GM18951 (cell line): Measurements from ENCODE around the gene IMMP2L.

Experiments
- POLR2A ChIP-seq: IDR thresholded peaks from 4 replicates; pipeline ENCODE4 v1.6.1; 2011; ENCODE audit warnings: mild to moderate bottlenecking; ENCODE audit not compliant: insufficient read length, insufficient read depth; ENCODE audit errors: extremely low read depth
- in situ Hi-C: fragments of 300-500 bp; cut with MboI; formaldehyde crosslinking; loops from one replicate; pipeline ENCODE4 v1.12.0; 2022; ENCODE audit warnings: low sequenced_read_pairs, mixed read lengths, inconsistent platforms; ENCODE audit not compliant: unreplicated experiment

The IMMP2L gene

DNA sequence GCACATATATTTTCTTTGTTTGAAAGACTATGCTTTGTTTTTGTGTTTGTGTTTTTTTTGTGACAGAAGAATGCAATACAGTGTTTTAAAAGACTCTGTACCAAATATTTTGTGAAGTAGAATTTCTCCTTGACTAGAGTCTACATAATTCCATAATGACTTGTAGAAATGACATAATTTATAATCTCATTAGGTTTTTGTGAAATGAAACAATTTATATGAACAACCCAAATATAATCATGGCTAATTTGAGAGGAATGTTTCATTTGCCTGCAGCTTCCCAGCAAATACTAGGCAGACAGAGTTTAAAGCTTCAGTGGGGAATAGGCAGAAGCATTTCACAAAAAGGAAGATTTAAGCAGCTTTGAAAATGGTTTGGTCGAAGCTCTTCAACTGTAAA lies 686.9 kb downstream of the IMMP2L start:
- TF ChIP-seq POLR2A = no peak
- in situ Hi-C loops = no loop called here

DNA sequence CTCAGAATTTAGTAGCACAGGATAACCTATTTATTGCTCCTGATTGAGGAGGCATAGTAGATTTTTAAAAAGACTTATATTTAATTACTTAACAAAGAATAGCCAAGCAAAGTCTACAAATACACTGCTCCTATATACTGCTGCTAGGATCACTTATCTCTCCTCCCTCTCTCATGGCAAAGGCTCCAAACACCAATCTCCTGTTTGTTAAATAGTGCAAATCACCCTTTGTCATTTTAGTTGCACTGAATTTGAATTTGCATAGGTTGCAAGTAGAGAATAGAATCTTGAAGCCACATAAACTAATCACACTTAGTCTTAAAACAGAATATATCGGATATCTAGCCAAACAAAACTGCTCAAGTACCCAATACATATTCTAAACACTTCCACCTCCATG lies 690.4 kb downstream of the IMMP2L start:
- in situ Hi-C loops = no loop called here
- no peak for TF ChIP-seq POLR2A

DNA sequence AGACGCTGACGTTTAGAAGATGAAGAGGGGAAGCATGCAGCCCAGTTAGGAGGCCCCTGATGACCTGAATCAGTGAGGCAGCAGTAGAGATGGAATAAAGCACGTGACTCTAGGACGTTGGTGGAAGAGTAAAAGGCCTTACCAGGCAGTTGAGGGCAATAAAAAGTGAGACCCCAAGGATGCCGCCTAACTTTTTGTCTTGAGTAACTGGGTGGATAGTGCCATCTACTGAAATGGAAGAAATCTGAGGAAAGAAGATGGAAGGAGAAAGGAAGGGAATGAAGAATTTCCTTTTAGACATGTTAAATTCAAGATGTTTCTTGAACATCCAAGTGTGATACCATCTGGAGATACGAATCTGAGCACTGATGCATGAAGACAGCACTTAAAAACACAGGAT lies 691.4 kb downstream of the IMMP2L start:
- no peak for TF ChIP-seq POLR2A
- in situ Hi-C loops = no loop called here

DNA sequence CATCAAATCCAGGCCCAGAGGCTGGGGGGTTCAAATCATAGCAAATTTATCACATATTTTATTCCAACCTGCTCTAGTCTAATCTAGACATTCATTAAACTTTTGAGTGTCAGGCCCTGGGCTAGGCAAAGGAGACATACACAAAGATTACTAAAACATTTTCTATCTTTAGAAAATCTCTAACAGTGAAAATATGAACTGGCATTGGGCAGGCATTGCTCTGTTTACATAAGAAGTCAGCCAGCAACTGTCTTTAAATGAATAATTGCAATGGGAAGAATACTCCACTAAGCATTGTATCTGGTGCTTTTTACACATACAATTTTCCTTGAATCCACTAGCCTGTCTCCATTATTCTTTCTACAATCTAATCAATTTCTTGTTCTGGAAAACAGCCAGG lies 693.8 kb downstream of the IMMP2L start:
- in situ Hi-C loops = no loop called here
- no peak for TF ChIP-seq POLR2A

DNA sequence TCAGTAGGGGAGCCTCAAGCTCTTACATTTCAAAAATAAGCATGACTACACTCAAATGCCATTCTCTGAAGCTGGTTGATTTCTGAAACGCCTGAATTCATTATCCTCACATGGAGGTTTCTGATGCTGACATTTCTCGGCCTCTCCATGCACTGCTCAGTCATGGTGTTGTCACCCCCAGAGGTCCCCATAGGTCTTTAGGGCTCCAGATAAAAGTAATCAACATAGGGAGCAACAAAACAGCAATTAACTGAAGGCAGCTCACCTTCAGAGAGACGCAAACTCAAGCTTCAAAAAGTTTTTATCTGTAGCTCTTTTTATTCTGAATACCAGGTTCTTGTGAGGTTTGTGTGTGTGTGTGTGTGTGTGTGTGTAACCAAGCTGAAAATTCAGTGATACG lies 694.5 kb downstream of the IMMP2L start:
- in situ Hi-C loops = no loop called here
- no peak for TF ChIP-seq POLR2A

DNA sequence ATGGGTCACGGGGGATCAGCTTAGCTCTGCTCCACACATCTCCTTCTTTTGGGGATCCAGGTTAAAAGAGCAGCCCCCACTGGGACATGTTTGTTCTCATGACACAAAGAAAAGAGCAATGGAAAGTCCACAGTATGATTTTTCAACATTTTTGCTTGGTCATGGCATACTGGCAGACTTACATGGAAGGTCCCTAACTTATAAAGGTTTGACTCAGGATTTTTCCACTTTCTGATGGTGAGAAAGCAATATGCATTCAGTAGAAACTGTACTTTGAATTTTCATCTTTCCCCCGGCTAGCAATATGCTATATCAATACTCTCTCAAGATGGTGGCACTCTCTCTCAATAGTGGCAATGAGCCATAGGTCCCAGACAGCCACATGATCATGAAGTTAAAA lies 699.0 kb downstream of the IMMP2L start:
- no peak for TF ChIP-seq POLR2A
- in situ Hi-C loops = no loop called here

DNA sequence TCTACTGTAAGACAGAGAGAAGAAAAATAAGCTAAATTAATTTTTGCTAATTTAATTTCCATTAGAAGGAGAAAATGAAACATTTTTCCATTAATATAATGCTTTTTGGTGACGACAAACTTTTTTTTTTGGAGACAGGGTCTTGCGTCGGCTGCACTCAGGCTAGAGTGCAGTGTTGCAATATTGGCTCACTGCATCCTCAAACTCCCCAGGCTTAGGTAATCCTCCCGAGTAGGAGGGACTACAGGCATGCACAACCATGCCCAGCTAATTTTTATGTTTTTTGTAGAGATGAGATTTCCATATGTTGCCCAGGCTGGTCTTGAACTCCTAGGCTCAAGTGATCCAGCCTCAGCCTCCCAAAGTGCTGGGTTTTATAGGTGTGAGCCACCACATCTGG lies 701.1 kb downstream of the IMMP2L start:
- in situ Hi-C loops = no loop called here
- no peak for TF ChIP-seq POLR2A

DNA sequence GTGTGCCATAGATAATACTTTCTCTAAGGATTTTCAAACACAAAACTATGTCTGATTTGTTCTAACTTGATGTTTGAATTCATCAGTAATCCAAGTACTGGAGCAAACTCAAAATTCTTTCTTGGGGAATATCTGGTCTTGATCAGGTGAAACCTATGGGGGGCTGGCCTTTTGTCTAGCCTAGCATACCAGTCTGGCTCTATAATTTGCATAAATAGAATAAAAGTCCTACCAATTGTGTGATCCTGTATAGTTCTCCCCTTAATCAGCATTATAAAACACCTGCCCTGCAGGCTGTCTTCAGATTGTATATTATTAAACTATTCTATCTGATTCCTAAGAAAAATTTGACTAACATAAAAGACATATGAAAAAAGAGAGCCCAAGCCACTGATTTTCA lies 705.2 kb downstream of the IMMP2L start:
- TF ChIP-seq POLR2A = no peak
- in situ Hi-C loops = no loop called here

DNA sequence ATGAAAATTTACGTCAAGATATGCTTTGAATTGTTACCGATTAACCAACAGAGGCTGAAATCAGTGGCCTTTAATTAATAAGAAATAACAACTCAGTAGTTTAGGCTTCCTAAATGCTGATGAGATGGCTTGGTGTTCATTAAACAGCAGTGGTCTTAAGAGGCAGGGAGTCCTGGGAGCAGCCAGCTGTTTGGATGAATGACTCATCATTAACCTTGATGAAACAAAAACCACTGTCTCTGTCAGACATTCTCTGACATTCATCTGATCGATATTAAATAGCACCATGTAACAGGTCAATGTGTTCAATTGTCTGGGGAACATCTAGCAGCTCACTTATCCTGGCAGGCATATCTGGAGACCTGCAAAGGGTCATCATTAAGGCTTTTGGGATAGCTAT lies 705.6 kb downstream of the IMMP2L start:
- in situ Hi-C loops = no loop called here

DNA sequence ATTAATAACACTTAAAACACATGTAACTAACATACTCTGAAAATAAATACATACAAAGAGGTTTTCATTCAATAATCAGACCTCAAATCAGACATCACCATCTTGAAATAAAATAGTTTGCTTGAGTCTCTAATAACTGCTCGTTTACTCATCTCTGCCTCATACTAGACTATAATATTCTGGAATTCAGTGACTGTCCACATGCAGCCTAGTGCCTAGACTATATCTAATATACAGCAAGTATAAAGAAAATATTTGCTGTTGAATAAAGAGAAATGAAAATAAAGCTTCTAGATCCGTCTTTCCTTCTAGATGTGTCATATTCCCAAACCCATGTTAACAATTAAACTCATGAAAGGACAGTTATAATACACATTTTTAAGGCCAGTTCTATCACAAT lies 707.6 kb downstream of the IMMP2L start:
- in situ Hi-C loops = no loop called here

More for the DNA sequence above, 705.6 kb downstream of the IMMP2L start:
- no peak for TF ChIP-seq POLR2A

DNA sequence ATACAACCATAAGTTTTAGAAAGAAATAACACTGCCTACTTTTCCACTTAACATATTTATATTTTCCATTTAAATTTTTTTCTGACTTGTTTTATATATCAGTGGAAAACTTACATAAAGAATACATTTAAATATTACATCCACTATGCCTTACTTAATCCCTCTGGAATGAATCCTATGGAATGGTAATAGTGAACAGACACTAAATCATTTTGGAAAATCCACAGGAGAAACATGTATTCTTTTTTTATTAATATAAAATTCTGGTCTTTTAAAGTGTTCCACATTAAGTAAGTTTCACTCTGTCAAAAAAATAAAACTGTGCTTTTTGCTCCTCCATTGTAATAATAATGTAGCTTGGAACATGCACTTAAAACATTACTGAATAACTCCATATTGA lies 708.1 kb downstream of the IMMP2L start:
- no peak for TF ChIP-seq POLR2A
- in situ Hi-C loops = no loop called here

More for the DNA sequence above, 707.6 kb downstream of the IMMP2L start:
- TF ChIP-seq POLR2A = no peak

DNA sequence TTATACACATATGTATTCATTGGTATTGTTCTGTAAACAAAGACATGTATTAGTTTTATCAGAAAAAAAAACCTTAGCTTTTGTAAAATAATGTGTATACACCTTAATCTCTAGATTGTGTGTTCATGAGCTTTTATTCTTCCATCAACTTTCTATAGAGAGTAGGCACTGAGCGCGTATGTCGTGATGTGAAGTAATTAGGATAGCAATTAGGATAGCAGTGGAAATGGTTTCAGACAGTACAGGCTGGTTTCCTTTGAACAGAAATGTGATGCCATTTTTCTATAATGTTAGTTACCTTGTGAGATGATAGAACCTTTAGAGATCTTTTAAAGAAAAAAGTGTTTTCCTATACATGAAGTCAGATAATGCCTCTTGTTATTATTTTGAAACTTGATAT lies 709.0 kb downstream of the IMMP2L start:
- TF ChIP-seq POLR2A = no peak
- in situ Hi-C loops = no loop called here

DNA sequence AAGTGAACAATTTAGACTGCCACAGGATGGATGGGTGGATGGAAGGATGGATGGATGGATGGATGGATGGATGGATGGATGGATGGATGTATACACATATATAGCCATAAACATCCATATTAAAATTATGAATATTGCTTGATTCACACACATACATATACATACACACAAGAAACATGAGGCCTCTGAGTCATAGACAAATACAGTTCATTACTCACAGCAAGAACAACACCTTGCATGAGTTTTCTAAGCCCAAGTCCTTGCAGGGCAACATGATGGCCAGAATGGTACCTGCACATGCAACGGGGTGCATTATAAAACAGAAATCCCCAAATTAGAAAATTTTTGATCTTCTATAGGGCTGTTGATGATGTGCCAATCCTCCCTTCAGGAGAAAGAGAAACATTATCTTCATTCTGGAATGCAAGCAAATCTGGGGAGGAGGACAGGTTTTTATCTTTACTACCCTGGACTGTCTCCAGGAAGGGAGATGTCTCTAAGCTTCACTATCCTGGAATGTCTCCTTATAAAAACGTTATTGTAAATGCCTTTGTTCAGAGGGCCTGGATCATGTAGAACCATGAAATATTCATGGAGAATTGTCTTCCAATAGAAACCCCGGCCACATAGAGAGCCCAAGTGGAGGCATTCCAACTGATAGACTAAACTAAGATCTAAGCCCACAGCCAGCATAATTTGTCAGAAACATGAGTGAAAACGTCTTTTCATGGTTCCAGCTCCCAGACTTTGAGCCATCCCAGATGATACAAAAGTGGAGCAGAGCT lies 709.9 kb downstream of the IMMP2L start:
- in situ Hi-C loops = no loop called here

DNA sequence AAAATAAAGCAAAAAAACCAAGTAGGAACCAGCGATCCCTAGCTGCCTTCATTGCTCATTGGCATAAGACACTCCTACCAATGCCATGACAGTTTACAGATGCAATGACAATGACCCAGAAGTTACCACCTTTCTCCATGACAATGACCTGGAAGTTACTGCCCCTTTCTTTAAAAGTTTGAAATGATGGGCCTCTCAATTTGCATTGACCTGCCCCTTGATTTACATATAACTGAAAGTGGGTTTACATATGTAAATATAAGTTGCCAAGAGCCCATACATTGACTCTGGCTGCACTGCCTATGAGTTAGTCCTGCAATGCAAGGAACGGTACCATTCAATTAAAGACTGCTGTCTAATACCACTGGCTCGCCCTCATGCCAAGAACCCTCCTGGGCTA lies 712.1 kb downstream of the IMMP2L start:
- no peak for TF ChIP-seq POLR2A
- in situ Hi-C loops = no loop called here

More for the DNA sequence above, 709.9 kb downstream of the IMMP2L start:
- no peak for TF ChIP-seq POLR2A
